Kidney epithelial cell (primary cell): ENCODE measurements around the gene FGF2. TPM values are rescaled to one million over a fixed set of nuclear protein-coding genes. Genes with fewer than 3 reads are reported as not detected.
A peak's percentile ranks its signal among the peaks of the same experiment; 100 is the strongest.
"Not testable (repeated sequence)": the region's sequence is repeated elsewhere in the genome, so short reads cannot be mapped to it uniquely, and the experiment has no call there.

Source experiments
- DNase-seq: peaks from one replicate; pipeline ENCODE4 v3.0.0-alpha.2; 2010; ENCODE audit warnings: low read depth
- H3K27me3 ChIP-seq: 2 replicates; pipeline ENCODE4 v1.6.0; 2011; ENCODE audit warnings: low read length; ENCODE audit not compliant: control insufficient read depth, insufficient read depth
- H3K36me3 ChIP-seq: 2 replicates; pipeline ENCODE4 v1.5.1; 2011; ENCODE audit warnings: low read length; ENCODE audit not compliant: control insufficient read depth, insufficient read depth
- H3K4me3 ChIP-seq: 2 replicates; pipeline ENCODE4 v1.5.1; 2011; ENCODE audit warnings: low read depth, mild to moderate bottlenecking, control low read depth, low read length
- total RNA-seq: library from RNA; depleted of rRNA; stranded (reverse); fragments of >200 nt; gene quantifications from 2 replicates; pipeline ENCODE4 v1.2.3, GENCODE V29; 2015
- TF ChIP-seq, protein P1 (sequence below): IDR thresholded peaks from 2 replicates; pipeline ENCODE4 v1.5.1; 2011; ENCODE audit warnings: mild to moderate bottlenecking, moderate library complexity, low read length, control low read depth, inconsistent platforms; ENCODE audit not compliant: insufficient read depth, poor library complexity, severe bottlenecking

The FGF2 gene
- total RNA-seq, 1 donor from 2014 or later: 29.4 TPM

- no peak overlapping the region for H3K4me3 ChIP-seq
- H3K27me3 ChIP-seq: no peaks in the 10 kb centered on the region
- TF ChIP-seq, protein P1, sequence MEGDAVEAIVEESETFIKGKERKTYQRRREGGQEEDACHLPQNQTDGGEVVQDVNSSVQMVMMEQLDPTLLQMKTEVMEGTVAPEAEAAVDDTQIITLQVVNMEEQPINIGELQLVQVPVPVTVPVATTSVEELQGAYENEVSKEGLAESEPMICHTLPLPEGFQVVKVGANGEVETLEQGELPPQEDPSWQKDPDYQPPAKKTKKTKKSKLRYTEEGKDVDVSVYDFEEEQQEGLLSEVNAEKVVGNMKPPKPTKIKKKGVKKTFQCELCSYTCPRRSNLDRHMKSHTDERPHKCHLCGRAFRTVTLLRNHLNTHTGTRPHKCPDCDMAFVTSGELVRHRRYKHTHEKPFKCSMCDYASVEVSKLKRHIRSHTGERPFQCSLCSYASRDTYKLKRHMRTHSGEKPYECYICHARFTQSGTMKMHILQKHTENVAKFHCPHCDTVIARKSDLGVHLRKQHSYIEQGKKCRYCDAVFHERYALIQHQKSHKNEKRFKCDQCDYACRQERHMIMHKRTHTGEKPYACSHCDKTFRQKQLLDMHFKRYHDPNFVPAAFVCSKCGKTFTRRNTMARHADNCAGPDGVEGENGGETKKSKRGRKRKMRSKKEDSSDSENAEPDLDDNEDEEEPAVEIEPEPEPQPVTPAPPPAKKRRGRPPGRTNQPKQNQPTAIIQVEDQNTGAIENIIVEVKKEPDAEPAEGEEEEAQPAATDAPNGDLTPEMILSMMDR: no peak
- no peak for DNase-seq
- peaks cover 2% of the 10 kb centered on the region for H3K36me3 ChIP-seq
Measured at GRCh38 chr4:122845760-122846159, 19.1 kb downstream of the FGF2 start.

DNA sequence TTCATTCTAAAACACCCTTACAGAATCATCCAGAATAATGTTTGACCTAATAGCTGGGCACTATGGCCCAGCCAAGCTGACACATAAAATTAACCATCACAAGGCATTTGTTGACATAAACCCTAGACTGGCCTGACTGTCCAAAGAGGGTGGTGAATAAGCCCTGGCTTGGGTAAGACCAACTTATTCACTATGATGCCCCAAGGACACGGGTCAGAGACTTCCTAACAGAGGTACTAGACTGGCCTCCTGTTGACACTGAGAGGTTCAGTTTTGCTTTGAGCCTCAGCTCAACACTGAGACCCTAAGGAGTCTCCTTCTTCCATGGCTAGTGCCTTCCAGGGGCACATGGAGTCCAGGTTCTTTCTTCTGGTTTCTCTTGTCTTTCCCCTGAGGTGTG, 21.3 kb downstream of the FGF2 start:
- Histone ChIP-seq H3K27me3 (no peaks in the 10 kb centered on the region), H3K4me3 (no peak overlapping the region), H3K36me3 (peaks cover 2% of the 10 kb centered on the region)
- TF ChIP-seq, protein P1: no peak
- DNase-seq: no peak

GRCh38 chr4:122849789-122850188, 23.2 kb downstream of the FGF2 start:
- H3K36me3 ChIP-seq, DNase-seq, H3K4me3 ChIP-seq, H3K27me3 ChIP-seq: not testable (repeated sequence)

- TF ChIP-seq, protein P1: no peak
- no peak for DNase-seq
- no peaks in the 10 kb centered on the region for H3K27me3 ChIP-seq
- peaks cover 2% of the 10 kb centered on the region for H3K36me3 ChIP-seq
- H3K4me3 ChIP-seq: no peak overlapping the region
Measured at GRCh38 chr4:122851568-122851967, 24.9 kb downstream of the FGF2 start.

DNA sequence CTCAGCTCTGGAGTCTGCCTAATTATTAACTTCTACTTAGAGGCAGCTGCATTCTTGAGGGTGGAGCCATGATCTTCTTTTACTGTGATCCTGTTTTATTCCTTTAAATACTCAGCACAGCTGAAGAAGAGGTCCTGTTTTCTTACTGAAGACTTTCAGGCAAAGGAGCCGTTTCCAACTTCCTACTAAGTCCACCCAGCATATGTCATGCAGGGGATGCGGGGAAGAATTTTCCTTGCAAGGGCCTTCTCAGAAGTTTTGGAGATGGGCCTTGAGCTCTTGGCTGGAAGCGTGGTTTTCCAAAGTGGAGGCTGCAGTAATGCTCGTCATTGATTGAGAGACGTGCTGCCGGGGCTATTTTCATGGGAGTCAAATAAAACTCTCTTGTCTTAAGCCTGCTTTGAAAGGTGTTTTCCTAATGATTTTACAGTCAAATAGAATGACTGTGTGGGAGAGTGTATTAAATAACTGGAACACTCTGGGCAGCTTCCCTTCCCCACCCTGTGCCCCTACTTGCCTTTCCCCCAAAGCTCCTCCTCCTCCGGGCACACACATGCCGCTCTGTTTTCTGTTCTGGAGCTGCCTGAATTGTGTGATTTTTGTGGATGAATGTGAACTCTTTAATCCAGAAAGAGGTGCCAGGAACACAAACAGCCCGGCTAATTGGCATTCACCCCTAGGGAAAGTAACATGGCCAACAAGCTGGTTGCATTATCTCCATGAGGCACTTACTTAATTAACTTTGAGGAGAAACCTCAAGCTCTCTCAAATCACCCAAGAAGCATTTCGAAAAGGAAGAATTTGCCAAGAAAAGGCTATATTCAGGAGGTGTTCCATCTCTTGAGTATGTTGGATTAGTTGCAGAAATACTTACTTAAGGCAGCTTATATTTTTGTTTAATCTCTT, 28.1 kb downstream of the FGF2 start:
- TF ChIP-seq, protein P1: no peak
- no peaks in the 10 kb centered on the region for H3K36me3 ChIP-seq
- no peaks in the 10 kb centered on the region for H3K27me3 ChIP-seq
- H3K4me3 ChIP-seq: peak overlapping the region; percentile 17
- no peak for DNase-seq

- no peak overlapping the region for H3K4me3 ChIP-seq
- no peaks in the 10 kb centered on the region for H3K27me3 ChIP-seq
- DNase-seq: no peak
- TF ChIP-seq, protein P1: no peak
- no peaks in the 10 kb centered on the region for H3K36me3 ChIP-seq
Measured at GRCh38 chr4:122855353-122855890, 28.8 kb downstream of the FGF2 start.
